GM18519 (cell line): Measurements from ENCODE around the gene ZKSCAN1.
A peak's percentile ranks its signal among the peaks of the same experiment; 100 is the strongest.
"Not testable (repeated sequence)": the region's sequence is repeated elsewhere in the genome, so short reads cannot be mapped to it uniquely, and the experiment has no call there.

Source experiments
- ATAC-seq: cut with Tn5 transposase; IDR thresholded peaks from one replicate; pipeline ENCODE4 v1.9.1; 2021; ENCODE audit warnings: mild to moderate bottlenecking, moderate library complexity; ENCODE audit not compliant: unreplicated experiment, low FRiP score

Gene ZKSCAN1

GRCh38 chr7:100015232-100016214 lies at the start of gene ZKSCAN1:
Gene ZKSCAN1 (plus strand): TSS chr7:100015596. CDS start chr7:100023507, 7,911 bp downstream.
- peak; percentile 89 for ATAC-seq

- ATAC-seq = no peak
These were observed 46.1 kb upstream of the ZKSCAN1 start for GRCh38 chr7:99969298-99969697.

- ATAC-seq = not testable (repeated sequence)
These were observed 45.6 kb upstream of the ZKSCAN1 start for GRCh38 chr7:99969813-99970212.

GRCh38 chr7:99971242-99971641 lies 44.2 kb upstream of the ZKSCAN1 start:
- ATAC-seq = no peak

- not testable (repeated sequence) for ATAC-seq
These were observed 41.6 kb upstream of the ZKSCAN1 start for GRCh38 chr7:99973817-99974216.

GRCh38 chr7:99974681-99975080 lies 40.7 kb upstream of the ZKSCAN1 start:
- no peak for ATAC-seq

GRCh38 chr7:99975782-99976521 lies 39.4 kb upstream of the ZKSCAN1 start, which contains the start of gene AZGP1:
Gene AZGP1 (minus strand): TSS chr7:99976031. CDS start chr7:99976020, 11 bp downstream.
- ATAC-seq = no peak

GRCh38 chr7:99976626-99977025 lies 38.8 kb upstream of the ZKSCAN1 start:
- no peak for ATAC-seq

- ATAC-seq = not testable (repeated sequence)
These were observed 35.6 kb upstream of the ZKSCAN1 start for GRCh38 chr7:99979814-99980225.

GRCh38 chr7:99980448-99980872 lies 34.9 kb upstream of the ZKSCAN1 start:
- ATAC-seq = peak; percentile 58

GRCh38 chr7:99981066-99981465 lies 34.3 kb upstream of the ZKSCAN1 start:
- ATAC-seq = not testable (repeated sequence)

- no peak for ATAC-seq
These were observed 30.8 kb upstream of the ZKSCAN1 start for GRCh38 chr7:99984593-99984992.

- ATAC-seq = not testable (repeated sequence)
These were observed 28.1 kb upstream of the ZKSCAN1 start for GRCh38 chr7:99987306-99987705.

- no peak for ATAC-seq
These were observed 27.6 kb upstream of the ZKSCAN1 start for GRCh38 chr7:99987846-99988245.

- ATAC-seq = no peak
These were observed 24.9 kb upstream of the ZKSCAN1 start for GRCh38 chr7:99990460-99990852.

GRCh38 chr7:99991543-99991942 lies 23.9 kb upstream of the ZKSCAN1 start:
- ATAC-seq = not testable (repeated sequence)

GRCh38 chr7:99992330-99993038 lies 22.9 kb upstream of the ZKSCAN1 start:
- no peak for ATAC-seq

- no peak for ATAC-seq
These were observed 20.6 kb upstream of the ZKSCAN1 start for GRCh38 chr7:99994819-99995218.

- ATAC-seq = no peak
These were observed 18.4 kb upstream of the ZKSCAN1 start for GRCh38 chr7:99996755-99997544.
